HFF-Myc (cell line): ENCODE data around the gene ACTRT2.

Experiments
- DNase-seq: peaks from one replicate; pipeline ENCODE4 v3.0.0-alpha.2; 2011; ENCODE audit warnings: low read depth; ENCODE audit errors: extremely low read depth
- H3K4me3 ChIP-seq: replicated peaks from 2 replicates; pipeline ENCODE4 v1.5.1; 2011; ENCODE audit warnings: low read depth, mild to moderate bottlenecking, control low read depth, low read length
- CTCF ChIP-seq: IDR thresholded peaks from 2 replicates; pipeline ENCODE4 v1.5.1; 2012; ENCODE audit warnings: mild to moderate bottlenecking, low read depth, low read length, control low read depth; ENCODE audit errors: missing control alignments

The ACTRT2 gene

GRCh38 chr1:2999571-2999970, 21.7 kb upstream of the ACTRT2 start:
- H3K4me3 ChIP-seq, result no peak overlapping the region
- DNase-seq, result no peak
- no peak for TF ChIP-seq CTCF

DNA sequence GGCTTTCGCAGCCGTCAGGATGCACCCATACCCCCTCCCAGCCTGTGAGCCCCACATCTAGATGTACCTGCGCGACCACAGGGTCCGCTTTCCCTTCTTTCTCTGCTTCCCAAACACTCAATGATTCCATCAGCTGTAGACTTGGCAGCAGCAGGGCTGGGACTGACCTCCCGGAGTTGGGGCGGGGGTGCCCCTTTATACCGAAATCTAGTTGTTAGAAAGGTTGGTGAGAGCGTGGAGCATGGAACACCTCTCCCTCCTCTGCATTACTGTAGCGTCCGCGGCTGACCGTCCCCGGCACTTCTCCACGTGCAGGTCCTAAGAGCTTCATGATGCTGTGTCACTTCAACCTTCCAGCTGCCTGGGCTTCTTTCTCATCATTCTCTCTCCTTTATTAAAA, 21.1 kb upstream of the ACTRT2 start:
- no peak overlapping the region for H3K4me3 ChIP-seq
- DNase-seq, result no peak
- TF ChIP-seq CTCF, result no peak

DNA sequence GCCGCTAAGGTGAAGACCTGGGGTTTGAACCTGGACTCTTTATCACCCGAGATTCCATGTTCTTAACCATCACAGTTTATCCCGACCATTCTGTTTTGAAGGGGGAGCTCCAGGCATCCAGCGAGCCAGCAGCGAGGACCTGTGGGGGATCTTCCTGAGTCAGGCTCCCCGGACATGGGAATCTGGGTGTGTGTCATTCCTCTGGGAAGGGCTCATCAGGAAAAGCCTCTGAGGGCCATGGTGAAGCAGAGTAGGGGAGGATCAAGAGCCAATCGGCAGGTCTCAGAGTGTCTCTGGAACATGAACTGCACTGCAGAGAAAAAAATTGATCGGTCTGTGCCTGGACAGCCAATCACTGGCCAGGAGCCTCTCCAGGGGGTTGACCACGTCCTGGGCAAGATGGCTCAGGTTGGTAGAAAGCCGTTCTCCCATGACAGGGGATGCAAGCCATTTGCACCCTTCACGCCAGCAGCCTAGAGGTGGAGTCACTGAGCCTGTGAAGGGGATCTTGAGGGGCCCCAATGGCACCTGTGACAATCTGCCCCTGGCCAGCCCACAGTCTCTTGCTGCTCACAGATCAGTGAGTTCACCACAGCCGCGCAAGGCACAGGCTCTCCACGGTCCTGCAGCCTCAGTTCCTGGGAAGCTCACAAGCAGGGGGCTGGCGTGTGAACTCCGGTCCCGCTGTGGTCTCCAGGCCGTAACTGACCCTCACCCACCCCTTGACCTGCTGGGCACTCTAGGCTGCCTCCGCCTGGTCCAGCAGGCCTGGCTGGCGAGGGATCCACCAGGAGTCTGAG, 20.4 kb upstream of the ACTRT2 start:
- no peak overlapping the region for H3K4me3 ChIP-seq
- DNase-seq, result no peak
- no peak for TF ChIP-seq CTCF

DNA sequence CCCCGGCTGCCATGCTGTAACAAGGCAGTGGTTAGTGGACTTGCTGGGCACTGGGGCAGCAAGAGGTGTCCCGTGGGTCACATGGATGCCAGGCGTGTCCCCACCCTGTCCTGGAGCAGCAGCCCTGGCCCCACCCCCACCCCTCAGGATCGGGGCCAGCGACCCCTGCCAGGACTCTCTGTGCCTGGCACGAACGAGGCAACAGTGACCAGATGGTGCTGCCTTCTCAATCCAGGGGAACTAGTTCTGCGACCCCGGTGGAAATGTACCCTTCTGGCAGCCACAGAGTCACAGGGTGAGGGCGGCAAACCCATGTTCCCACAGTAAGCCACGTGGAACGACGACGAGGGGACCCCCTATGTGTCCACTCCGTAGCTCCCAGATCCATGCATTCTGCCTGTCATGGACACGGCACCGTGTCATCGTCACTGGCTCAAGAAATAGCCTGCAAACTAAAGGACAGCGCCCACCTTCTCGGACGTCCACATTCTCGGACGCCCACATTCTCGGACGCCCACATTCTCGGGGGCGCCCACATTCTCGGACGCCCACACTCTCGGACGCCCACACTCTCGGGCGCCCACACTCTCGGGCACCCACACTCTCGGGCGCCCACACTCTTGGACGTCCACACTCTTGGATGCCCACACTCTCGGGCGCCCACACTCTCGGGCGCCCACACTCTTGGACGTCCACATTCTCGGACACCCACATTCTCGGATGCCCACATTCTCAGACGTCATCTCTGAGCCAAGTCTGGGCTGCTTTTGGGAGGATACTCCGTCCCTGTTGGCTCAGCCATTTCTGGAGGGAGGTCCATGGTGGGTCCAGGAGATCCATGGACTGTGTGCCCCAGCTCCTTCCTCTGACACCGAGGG, 19.6 kb upstream of the ACTRT2 start:
- DNase-seq, result no peak
- TF ChIP-seq CTCF, result no peak
- H3K4me3 ChIP-seq, result no peak overlapping the region

GRCh38 chr1:3002349-3003038, 18.8 kb upstream of the ACTRT2 start:
- no peak overlapping the region for H3K4me3 ChIP-seq
- DNase-seq, result no peak
- TF ChIP-seq CTCF, result no peak

- no peak overlapping the region for H3K4me3 ChIP-seq
- TF ChIP-seq CTCF, result no peak
- DNase-seq, result no peak
Measured at GRCh38 chr1:3003039-3003940, 18.0 kb upstream of the ACTRT2 start.
